NCI-H2081 (cell line): ENCODE measurements around the gene PGAM1.
"Not testable (repeated sequence)": the region's sequence is repeated elsewhere in the genome, so short reads cannot be mapped to it uniquely, and the experiment has no call there.

Experiments
- DNase-seq, 2 experiments: peaks; one replicate each; lab custom pipeline; 2025; lab: John Stamatoyannopoulos, UW

The PGAM1 gene

GRCh38 chr10:97407952-97408248 is 18.1 kb upstream of the PGAM1 start:
- DNase-seq, result no peak

GRCh38 chr10:97408496-97408992 is 17.4 kb upstream of the PGAM1 start:
- DNase-seq, result no peak

- no peak for DNase-seq
Measured at GRCh38 chr10:97411406-97411805, 14.6 kb upstream of the PGAM1 start.

- DNase-seq, result no peak
Measured at GRCh38 chr10:97412891-97413304, 13.1 kb upstream of the PGAM1 start.

GRCh38 chr10:97416565-97416964 is 9.4 kb upstream of the PGAM1 start:
- no peak for DNase-seq

- not testable (repeated sequence) for DNase-seq
Measured at GRCh38 chr10:97423757-97424098, 2.3 kb upstream of the PGAM1 start.

- DNase-seq, result peak in 1 of 2 experiments; percentile 6
Measured at GRCh38 chr10:97426776-97427570, 982 bp downstream of the PGAM1 start.

- DNase-seq, result no peak
Measured at GRCh38 chr10:97427571-97428179, 1.7 kb downstream of the PGAM1 start.

- DNase-seq, result no peak
Measured at GRCh38 chr10:97428572-97428981, 2.6 kb downstream of the PGAM1 start.

- DNase-seq, result no peak
Measured at GRCh38 chr10:97434055-97434454, 8.1 kb downstream of the PGAM1 start.

- no peak for DNase-seq
Measured at GRCh38 chr10:97434557-97434956, 8.6 kb downstream of the PGAM1 start.

GRCh38 chr10:97435211-97435610 is 9.2 kb downstream of the PGAM1 start:
- no peak for DNase-seq

GRCh38 chr10:97442277-97442676 is 16.3 kb downstream of the PGAM1 start:
- no peak for DNase-seq

GRCh38 chr10:97444212-97444611 is 18.2 kb downstream of the PGAM1 start:
- DNase-seq, result no peak

GRCh38 chr10:97445357-97445721 is 19.3 kb downstream of the PGAM1 start:
- no peak for DNase-seq

- peak; percentile 83 to 92 for DNase-seq
Measured at GRCh38 chr10:97445722-97446639, 20.0 kb downstream of the PGAM1 start, which contains the start of the genes EXOSC1 and ZDHHC16. EXOSC1 (minus strand) TSS chr10:97446006; CDS start chr10:97445985, 21 bp downstream. ZDHHC16 (plus strand) TSS chr10:97446175; CDS start chr10:97451676, 5,501 bp downstream.

GRCh38 chr10:97450828-97451227 is 24.8 kb downstream of the PGAM1 start:
- no peak for DNase-seq

- DNase-seq, result no peak
Measured at GRCh38 chr10:97451605-97452004, 25.6 kb downstream of the PGAM1 start.

GRCh38 chr10:97452352-97452751 is 26.4 kb downstream of the PGAM1 start:
- DNase-seq, result no peak

GRCh38 chr10:97454330-97455036 is 28.5 kb downstream of the PGAM1 start:
- no peak for DNase-seq

GRCh38 chr10:97456034-97456685 is 30.2 kb downstream of the PGAM1 start:
- DNase-seq, result no peak
